T-helper 22 cell (primary cell): ENCODE measurements around the gene CASR.

ENCODE experiments used
- DNase-seq: peaks from one replicate; pipeline ENCODE4 v3.0.0-alpha.2; 2020; ENCODE audit warnings: low read depth

CASR gene

GRCh38 chr3:122215592-122216298, 32.3 kb downstream of the CASR start:
- DNase-seq, result no peak

- no peak for DNase-seq
Measured at GRCh38 chr3:122217901-122218300, 34.4 kb downstream of the CASR start.

GRCh38 chr3:122219242-122219872, 35.9 kb downstream of the CASR start:
- no peak for DNase-seq

GRCh38 chr3:122227036-122227781, 43.7 kb downstream of the CASR start:
- no peak for DNase-seq

- no peak for DNase-seq
Measured at GRCh38 chr3:122230174-122230573, 46.7 kb downstream of the CASR start.

- DNase-seq, result no peak
Measured at GRCh38 chr3:122231465-122232157, 48.1 kb downstream of the CASR start.

GRCh38 chr3:122232485-122232884, 49.0 kb downstream of the CASR start:
- DNase-seq, result no peak

- no peak for DNase-seq
Measured at GRCh38 chr3:122233101-122233952, 49.9 kb downstream of the CASR start.

GRCh38 chr3:122234117-122234516, 50.6 kb downstream of the CASR start:
- DNase-seq, result no peak

GRCh38 chr3:122235147-122235546, 51.7 kb downstream of the CASR start:
- no peak for DNase-seq

GRCh38 chr3:122239112-122239511, 55.6 kb downstream of the CASR start:
- DNase-seq, result no peak

GRCh38 chr3:122245513-122246174, 62.2 kb downstream of the CASR start:
- no peak for DNase-seq

GRCh38 chr3:122246199-122246598, 62.7 kb downstream of the CASR start:
- DNase-seq, result no peak

GRCh38 chr3:122247087-122247824, 63.8 kb downstream of the CASR start:
- no peak for DNase-seq

- no peak for DNase-seq
Measured at GRCh38 chr3:122247825-122248185, 64.3 kb downstream of the CASR start.

- no peak for DNase-seq
Measured at GRCh38 chr3:122251428-122251827, 68.0 kb downstream of the CASR start.

GRCh38 chr3:122253581-122253980, 70.1 kb downstream of the CASR start:
- DNase-seq, result no peak

- DNase-seq, result no peak
Measured at GRCh38 chr3:122255757-122256439, 72.4 kb downstream of the CASR start.

GRCh38 chr3:122257644-122258364, 74.3 kb downstream of the CASR start:
- DNase-seq, result no peak
